Anterior cingulate cortex (tissue), 58 donors: Measurements from ENCODE around the gene THRB.

ENCODE experiments used
- DNase-seq, 58 donors: peaks; one replicate each; lab custom pipeline; 2025; lab: John Stamatoyannopoulos, UW

THRB gene

DNA sequence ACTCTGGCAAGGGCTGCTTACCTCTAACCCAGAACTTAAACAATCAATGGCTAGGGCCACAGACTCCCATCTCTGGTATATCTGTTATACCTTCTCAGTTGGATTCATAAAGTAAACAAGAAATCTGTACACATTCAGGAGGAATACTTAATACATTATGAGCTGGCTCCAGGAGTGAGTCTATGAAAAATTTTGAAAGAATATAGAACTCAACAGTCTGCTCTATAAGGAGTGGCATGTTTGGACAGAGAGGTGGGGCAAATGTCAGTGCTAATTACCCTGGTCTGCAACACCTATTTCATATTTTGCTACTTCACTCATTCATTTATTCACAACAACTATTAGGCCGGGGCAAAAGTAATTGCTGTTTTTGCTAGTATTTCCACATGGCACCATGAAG is 245.1 kb downstream of the THRB start:
- no peak for DNase-seq

DNA sequence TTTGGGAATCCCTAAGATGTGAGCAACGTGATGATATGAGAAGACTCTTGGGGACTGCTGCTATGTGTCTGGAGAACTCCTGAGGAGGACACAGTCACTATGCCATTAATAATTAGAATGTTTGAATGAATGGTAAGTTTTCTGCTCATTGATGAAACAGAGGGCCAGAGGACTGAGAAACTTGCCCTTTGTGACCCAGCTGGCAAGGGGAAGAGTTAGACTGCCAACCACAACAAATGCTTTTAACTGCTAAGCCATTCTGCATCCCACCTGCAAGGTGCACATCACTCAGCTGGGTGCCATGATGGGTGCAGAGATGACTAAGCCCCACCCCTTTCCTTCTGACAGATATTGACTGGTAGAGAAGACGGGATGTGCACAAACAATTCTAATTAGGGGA is 249.6 kb downstream of the THRB start:
- no peak for DNase-seq

DNA sequence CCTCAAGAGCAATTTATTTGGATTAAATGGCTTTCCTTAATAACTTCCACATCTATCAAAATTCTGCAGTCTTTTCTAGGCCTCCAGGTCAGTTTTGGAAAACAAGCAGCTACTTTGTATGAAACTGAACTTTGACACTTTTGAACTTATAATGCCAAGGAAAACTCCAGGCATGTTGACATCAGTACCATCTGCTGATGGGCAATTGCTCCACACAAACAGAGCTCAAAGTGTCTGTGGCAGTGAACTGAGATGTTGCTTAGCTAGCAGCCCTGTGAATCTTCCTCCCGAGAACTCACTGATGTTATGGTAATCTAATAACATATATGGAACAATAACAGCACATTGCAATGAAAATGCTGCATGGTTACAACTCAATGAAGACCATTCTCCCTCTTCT is 250.2 kb downstream of the THRB start:
- no peak for DNase-seq

DNA sequence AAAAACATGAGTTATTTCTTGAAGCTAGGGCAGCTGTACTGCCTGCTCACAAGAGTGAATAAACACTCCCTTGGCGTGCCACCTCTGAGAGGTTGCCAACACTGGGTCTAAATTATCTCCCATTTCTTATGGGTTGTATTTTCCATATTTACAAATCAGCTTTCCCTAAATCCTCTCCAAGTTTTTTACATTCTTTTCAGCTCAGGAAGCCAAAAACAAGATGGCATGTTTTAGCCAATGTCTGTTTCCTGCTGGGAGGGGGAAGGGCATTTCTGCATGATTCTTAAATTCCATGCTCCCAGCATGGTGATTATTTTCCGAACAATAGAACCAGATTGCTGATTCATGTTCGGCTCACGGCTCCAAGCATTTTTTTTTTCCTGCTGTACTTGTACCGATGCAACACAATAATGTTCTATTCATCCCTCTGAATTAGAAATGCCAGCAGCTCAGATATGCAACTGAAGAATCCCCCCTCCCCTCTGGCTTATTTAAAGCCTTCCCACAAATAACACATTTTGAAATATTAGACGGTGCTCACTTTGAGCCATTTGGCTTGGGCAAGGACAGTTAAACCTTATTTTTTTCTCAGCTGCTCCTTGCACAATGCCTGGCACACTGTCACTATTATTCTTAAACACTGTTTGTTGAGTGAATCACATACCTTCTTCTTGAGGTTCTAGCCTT is 252.5 kb downstream of the THRB start:
- DNase-seq: peak in 13 of 58 donors; percentile 10 to 62 (median 43)

DNA sequence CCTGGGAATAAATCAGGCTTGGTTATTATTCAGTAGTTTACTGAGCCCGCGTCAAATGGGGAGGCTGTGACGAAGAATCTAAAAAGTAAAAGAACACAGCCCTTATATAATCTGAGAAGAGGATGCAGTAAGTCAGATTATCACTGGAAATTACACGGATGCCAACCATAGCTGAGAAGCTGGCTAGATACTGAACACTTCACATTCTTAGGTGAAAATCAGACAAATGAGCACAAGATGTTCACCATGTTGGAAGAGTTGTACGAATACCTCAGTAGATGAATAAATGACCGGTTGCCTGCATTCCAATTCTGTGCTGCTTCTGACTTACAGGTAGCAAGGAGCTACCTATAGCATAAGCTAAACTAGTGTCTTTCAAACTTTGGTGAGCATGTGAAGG is 254.3 kb downstream of the THRB start:
- DNase-seq: no peak

DNA sequence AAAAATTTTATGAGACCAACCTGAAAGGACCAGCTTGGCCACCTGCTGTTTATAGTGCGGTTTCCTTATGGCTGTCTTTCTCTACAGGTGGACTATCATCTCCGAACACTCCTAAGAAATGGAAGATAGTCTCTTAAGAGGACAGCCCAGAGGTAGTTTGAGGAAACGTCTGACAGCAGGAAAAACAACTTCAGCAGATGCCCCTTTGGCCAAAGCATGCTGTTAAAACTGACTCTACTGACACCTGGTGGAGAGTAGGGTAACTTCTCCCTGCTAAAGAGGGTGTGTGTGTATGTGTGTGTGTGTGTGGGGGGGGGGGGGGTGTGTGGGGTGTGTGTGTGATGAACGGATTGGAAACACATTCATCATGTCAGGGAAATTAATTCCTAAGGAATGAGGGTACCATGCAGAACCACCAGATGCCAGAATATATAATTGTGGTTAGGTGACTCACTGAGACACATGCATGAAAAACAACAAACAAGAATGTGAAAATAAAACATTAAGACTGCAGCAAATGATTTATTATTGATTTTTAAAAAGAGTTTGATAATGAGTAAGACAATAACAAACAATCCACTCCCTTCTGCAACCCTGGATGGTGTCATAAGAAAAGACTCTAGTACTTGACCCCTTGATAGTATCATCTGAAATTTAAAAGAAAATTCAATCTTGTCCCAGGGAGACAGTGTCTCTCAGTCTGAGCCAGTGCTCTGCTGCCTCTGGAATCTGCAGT is 256.5 kb downstream of the THRB start:
- DNase-seq: peak in 32 of 58 donors; percentile 4 to 67 (median 29)

DNA sequence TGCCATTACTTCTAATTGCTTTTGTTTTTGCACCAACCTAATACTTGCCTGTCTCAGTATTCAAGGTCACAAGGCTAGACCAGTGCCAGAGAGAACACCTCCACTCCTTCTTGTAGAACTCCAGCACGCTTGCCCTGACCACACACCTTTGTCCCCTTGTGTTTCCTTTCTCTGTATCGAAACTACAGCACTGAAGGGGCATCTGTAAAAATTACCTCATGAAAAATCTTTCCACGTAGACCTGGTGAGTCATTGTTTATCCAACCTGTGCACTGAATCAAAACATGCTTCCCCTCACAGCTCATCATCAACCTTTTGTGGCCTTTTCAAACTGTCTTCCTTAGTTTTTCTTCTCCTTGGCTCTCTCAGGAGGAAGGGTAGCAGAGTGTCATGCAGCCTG is 259.5 kb downstream of the THRB start:
- DNase-seq: no peak

DNA sequence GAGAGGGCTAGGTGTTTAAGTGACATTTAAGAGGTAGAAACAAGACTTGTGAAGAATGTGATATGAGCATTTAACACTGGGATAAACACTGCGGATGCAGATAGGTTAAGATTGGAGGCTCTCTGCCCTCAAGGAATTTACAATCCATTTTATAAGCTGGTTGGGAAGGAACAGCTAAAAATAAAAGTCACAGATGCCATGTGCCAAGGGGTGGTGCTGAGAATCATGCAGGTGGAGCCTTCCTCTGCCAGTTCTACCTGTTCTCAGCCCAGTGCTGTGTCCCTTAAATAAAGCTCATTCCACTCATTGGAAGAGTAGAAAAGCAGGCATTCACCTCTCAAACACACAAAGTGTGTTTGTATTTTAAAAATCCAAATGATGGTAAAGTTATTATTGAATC is 261.9 kb downstream of the THRB start:
- DNase-seq: no peak

DNA sequence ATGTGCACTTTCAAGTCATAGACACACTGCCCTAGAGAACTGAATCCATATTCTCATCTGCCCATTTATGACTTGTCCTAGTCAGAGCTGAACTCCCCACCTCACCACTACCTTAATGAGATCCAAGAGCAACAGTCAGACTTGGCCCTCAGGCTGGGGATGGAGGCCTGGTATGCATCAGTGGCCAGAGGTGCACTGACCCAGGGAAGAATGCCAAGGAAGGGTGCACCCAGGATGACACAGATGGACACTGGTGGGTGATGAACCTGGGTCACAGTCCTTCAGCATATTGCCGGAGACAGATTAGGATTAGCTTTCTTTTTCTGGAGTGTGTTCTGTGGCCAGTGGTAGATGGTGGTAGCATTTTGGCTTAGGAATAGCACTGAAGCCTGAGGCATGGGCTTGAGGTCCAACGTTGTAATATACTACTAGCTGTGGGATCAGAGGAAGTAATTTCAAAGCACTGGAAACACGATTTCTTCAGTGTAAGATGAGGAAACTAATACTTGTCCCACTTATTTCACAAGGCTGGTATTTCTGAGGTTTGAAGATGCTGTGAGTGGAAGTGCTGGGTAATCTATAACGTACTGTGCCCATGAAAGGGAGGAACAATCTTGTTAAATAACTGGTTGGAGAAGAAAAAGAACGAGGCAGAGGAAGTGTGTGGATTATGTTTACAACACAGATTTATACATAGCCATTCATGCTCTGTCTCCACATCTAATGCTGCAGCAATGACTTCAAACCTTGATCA is 265.0 kb downstream of the THRB start:
- DNase-seq: no peak

DNA sequence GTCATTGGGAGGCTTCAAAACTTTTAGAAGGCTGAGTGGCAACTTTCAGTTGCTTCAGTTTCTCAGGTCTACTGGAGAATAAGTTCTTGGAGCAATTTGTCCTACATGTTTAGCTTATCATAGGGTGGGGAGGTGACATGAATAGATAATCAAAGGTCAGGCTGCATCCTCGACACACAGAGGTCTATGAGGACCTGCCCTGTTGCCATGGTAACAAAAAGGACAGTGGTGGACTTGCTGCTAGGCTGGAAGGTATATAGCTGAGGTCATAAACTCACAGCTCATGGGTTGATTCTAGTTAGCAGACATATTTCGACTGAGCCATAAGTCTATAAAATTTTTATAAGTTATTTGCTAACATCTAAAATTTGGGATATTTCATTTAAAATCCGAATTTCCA is 267.0 kb downstream of the THRB start:
- DNase-seq: no peak

DNA sequence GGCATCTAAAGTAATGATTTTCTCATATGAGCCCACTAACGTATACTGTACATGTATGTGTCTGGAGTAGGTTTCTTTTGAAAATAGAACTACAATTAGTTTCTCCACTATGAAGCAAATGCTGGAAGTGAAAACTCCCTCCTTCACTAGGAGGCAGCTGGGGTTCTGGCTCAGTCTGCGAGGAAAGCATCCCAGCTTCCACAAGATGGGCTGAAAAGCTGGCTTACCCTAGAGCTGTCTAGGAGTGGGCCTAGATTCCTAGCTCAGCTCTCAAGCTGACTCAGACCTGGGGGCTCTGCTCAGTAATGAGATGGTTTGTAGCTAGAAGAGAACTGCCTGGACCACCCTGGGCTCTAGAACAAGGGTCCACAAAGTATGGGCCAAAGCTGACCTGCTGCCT is 268.3 kb downstream of the THRB start:
- no peak for DNase-seq

DNA sequence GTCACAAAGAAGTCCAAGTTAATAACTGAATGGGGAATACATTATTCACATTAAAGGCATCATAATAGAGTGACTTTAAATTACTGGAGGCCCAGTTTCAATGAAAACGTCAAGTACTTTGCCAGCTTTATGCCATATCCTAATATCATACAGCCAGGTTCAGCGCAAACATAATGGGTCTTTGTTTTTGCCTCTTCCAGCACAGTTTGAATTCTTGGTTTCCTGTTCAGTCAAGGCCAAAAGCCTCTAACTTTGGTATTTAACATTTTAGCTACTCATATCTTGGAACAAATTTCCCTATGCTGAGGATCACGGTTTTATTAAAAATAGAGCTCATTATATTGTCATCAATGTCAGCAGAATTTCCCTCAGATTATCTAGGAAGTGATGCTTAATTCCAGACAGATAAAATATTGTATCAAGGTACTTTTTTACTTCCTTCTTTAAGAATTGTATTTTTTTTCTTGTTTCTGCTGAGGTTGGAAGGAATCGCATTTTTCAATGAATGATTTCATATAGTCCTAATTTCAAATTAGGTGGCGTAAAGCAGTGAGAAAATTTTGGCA is 269.2 kb downstream of the THRB start:
- DNase-seq: no peak

DNA sequence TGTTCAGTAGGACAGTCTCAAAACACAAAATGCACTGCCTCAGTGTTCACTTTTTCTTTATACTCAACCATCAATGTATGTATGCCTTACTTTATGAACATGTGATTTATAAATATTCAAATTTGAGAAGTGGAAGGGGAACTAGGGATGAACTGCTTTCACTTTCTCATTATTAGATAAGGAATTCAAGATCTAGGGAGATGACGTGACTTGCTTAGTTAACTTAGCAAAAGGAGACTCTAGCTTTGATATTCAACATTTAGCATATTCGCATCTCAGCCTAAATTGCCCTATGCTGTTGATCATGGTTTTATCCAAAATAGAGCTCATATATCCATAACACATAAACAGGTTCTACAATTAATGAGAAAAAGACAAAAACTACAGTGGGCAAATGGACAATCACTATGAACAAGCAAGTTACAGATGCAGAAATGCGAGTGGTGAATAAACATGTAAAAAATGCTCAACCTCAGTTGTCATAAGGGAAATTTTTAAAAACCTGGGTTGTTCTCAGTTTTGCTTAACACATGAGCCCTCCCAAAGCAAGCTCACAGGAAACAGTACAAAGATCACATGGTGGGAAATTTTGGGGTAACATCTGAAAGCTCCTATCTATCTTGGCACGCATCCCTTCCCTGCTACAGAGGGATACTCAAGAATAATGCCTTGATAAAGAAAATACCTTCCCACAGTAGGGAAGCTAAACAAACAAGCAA is 269.8 kb downstream of the THRB start:
- DNase-seq: no peak

DNA sequence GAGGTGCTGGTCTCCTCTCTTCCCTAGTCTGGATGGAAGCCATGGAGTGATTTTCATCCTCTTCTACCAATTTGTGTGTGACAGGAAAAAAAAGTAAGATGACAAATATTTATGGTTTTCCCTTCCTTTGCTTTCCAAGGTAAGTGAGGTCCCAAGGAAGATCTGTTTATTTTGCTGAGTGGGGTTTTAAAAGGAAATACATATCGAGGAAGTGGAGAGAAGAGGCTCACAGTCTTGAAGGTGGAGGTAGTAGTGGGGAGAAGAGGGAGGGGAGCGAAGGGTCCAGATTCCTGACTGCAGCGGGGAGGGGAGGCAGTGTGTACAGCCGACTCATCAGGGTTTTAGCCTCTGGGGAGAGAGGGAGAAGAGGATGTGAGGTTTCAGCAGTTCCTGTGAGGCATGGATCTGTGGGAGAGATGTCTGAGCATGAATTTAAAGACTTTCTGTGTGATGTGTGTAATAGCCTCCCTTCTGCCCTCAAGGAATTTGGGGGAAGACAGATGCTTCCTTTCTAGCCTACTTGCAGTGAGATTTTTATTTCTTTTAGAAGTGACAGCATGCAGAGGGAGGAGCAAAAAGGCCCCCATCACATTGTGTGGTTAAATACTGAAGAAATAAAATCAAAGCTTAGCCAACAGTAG is 272.4 kb downstream of the THRB start:
- DNase-seq: no peak

DNA sequence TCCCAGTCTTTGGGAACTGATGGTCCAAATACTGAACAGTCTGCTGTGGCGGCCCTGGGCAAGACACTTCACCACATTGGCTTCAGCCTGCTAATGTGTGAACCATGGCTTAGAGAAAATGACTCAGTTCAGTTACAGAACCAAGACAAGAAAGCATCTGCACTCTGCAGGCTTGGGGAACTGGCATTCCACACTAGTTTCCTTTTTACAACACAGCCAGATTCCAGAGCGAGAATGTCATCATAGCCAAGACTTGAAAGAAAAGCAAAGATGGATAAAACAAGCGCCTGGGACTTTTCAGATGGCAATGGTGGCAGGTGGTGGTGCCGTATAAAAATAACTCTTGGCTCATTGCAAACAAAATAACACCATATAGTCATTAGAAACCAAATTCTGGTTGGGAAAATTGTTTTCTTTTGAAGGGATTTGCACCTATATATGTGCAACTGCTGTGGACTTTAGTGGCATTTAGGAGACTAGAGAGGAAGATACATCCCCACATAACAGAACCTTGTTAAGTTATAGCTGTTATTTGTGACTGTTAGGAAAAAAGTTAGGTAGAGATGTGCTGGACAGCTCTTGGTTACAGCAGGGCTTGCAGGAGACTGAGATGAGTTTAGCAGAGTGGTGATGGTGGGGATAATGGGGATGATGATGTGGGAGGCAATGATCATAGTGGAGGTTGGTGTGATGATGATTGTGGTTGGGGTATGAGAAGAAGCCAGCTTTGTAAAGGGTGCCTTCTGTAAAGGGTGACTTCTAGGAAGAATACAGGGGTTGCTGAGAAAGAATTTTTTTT is 273.6 kb downstream of the THRB start:
- peak in 22 of 58 donors; percentile 6 to 72 (median 20) for DNase-seq

DNA sequence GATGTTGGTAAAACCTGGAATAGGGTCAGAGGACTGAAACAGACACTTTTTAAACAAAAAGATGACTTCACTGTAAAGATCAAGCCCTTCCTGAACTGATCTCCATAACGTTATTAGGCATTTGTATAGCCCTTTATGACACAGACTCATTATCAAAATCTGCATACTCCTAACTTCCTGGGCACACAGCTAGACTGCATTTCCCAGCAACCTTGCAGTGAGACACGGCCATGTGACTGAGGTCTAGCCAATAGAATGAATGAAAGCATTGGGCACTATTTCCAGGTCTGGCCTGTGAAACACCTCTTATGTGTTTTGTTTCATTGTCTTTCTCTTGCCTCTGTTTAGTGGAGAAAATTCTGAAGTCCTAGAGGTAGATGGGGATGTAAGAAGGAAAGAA is 279.1 kb downstream of the THRB start:
- DNase-seq: no peak

DNA sequence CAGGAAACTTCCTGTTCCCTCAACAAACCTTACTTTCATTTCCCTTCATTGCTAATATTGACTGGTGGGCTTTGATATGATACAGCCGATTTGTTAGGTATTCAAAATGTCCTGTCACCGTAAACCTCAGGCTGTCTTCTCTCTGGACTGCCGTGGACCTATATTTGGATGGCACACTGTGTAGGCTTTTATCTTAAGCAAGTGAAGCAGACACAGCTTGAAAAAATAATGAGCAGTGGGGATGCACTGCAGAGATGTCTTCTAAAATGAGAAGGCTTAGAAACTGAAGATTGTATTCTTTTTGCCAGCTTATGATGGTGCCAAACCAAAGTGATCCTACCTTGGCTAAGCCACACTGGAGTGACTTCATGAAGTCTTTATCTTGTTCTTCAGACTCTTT is 283.3 kb downstream of the THRB start:
- peak in 1 of 58 donors; percentile 41 for DNase-seq

DNA sequence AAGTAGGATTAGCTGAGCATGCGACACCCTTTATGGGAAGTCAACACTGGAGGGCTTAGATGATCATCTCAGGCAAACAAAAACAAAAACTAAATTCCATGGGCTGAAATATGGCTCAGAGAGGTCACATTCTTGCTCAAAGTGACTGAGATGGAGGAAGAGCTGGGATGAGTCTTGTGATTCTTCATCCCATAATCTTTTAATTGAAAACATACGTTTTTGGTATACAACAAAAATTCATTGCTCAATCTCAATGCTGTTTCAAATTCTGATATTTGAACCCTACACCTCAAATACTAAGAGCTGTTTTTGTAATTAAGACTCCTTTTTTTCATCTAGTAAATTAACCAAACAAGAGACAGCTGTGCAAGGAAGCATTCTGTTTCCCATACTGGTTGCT is 292.6 kb downstream of the THRB start:
- no peak for DNase-seq

DNA sequence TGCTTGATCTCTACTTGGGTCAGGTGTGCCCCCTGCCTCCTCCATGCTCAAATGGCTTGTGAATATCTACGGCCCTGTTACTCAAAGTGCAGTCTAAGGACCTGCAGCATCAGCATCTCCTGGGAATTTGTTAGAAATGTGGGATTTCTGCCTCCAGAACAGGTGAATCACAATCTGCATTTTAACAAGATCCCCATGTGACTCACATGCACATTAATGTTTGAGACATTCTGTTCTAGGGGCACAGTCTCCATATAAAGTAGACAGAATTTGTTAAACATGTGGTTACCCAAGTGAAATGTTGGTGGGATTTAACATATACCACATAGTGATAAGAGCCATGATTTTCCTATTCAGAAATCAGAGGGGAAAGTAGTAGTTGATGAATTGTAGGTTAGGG is 293.3 kb downstream of the THRB start:
- no peak for DNase-seq
